ENCODE data around the gene THOC1.
"Not testable (repeated sequence)": the region's sequence is repeated elsewhere in the genome, so short reads cannot be mapped to it uniquely, and the experiment has no call there.

THOC1 gene, protein sequence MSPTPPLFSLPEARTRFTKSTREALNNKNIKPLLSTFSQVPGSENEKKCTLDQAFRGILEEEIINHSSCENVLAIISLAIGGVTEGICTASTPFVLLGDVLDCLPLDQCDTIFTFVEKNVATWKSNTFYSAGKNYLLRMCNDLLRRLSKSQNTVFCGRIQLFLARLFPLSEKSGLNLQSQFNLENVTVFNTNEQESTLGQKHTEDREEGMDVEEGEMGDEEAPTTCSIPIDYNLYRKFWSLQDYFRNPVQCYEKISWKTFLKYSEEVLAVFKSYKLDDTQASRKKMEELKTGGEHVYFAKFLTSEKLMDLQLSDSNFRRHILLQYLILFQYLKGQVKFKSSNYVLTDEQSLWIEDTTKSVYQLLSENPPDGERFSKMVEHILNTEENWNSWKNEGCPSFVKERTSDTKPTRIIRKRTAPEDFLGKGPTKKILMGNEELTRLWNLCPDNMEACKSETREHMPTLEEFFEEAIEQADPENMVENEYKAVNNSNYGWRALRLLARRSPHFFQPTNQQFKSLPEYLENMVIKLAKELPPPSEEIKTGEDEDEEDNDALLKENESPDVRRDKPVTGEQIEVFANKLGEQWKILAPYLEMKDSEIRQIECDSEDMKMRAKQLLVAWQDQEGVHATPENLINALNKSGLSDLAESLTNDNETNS

DNA sequence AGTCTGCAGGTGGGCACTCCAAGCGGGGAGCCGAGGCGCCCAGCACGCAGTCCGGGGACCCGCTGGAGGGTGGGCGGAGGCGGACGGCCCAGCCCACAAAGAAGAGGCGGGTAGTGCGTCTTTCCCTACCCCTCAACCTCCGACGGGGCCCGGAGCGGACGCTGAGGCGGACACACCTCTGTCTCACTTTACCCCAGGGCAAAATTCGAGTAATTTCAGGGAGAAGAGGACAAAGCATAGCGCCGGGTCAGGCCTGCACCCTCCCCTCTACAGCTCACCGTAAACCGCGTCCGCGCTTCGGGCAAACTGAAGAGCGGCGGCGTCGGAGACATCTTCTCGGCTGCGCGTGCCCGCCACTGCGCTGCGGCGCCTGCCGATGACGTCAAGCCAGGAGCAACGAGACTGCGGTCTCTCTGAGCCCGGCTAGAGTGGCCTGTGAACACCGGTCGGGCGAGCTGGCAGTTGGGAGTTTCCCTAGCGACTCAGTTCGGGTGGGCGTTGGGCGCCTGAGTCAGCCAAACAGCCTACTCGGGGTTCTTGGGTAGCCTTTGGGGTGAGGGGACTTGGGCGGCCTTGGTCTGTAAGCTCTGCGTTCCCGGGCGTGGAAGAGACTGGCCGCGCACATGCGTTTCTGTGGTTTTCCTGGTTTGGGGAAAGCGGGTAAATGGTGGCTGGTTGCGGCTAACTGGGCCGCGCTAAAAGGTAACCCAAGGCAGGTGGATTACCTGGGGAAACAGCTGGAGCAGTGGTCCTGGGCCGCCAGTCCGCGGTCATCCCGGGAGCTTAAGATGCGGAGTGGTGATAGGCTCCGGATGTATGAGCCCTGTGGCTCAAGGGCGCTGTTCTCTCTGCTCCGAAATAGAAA is at the start of gene THOC1:
Gene THOC1 (minus strand): TSS at position 360 of the 865 bp plus-strand sequence. CDS start 28 bp downstream, at position 332.
- DNase-seq: peak; percentile 88

DNA sequence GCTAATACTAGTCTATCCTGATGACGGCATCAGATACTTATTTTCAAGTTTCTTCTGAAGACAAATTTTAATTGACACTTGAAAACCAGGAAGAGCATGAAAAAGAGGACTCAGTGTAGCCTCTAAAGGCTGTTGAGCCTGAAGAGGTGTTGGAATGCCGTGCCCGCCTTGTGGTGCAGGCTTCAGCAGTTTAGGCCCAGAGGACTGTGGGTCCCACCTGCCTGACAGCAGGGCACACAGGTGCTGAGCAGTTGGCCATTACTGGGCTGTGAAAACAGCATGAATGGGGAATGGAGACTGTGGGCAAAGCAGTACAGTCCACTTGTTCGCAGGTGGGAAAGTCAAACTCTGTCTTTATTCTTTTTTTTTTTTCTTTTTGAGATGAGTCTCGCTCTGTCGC is 49.8 kb upstream of the THOC1 start:
- no peak for DNase-seq

DNA sequence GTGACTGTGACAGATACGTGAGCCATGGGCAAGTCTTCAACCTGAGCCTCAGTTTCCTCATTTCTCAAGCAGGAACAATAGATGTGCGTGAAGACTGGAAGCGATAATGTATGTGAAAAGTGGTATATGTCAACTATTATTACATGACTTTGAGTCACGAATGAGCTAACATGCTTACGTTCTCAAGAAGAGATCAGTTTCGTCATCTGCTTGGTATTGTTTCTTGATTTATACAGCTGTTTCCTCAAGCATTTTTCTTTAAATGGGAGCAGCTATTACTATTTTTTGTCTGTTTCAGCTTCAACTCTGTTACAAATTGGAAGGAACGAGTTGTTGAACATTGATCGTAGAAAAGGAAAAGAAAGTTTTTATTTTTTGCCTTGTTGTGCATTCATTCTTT is 48.5 kb upstream of the THOC1 start:
- DNase-seq: no peak

DNA sequence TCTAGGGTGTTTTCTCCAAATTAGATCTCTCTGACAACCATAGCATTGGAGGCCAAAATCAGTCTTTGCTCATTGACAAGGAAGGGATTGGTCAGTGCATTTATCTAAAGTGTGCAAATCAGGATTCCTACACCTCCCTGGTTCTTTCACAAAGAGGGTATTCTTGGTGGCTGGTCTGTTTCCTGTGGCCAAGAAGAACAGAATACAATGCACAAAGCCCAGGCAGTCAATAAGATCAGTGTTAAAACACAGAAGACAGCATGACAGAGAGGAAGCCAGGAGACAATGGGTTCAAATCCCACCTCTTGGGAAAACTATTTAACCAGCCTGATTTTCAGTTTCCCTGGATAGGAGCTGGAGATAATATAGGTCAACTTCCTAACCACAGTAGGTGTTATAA is 46.1 kb upstream of the THOC1 start:
- no peak for DNase-seq

DNA sequence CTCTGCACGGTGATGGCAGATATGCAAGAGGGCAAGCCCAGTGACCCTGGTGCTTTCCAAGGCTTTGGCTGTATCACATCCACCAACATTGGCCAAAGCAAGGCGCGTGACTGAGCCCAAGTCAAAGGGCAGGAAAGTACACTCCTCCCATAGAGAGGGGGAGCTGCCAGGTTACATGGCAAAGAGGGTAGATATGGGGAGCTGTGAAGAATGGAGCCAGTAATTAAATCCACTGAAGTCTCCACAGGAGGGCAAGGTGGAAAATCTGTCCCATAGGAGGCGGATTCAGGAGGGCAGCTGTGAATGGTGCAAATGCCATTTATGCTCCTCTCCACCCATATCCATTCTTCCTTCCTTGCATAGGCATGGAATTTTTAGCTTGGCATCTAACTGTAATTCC is 44.6 kb upstream of the THOC1 start:
- no peak for DNase-seq

DNA sequence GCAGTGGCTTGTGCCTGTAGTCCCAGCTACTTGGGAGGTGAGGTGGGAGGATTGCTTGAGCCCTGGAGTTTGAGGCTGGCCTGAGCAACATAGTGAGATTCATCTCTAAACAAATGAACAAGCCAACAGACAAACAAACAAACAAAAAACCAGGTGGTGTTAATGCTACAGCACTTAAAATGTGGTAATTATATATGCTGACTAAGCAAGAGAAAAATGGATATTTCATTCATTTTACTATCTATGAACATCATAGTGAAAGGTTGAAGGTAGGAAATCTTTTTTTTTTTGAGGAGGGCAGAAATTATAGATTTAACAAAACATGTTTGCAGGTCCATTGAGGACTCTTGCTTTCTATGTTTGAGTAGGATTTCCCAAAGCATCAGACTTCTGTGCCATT is 42.2 kb upstream of the THOC1 start:
- no peak for DNase-seq

DNA sequence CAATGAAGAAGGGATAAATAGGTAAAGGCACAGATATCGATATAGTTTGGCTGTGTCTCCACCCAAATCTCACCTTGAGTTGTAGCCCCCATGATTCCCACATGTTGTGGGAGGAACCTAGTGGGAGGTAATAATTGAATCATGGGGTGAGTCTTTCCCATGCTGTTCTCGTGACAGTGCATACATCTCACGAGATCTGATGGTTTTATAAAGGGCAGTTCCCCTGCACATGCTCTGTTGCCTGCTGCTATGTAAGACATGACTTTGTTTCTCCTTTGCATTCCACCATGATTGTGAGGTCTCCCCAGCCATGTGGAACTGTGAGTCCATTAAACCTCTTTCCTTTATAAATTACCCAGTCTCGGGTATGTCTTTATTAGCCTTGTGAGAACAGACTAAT is 40.2 kb upstream of the THOC1 start:
- not testable (repeated sequence) for DNase-seq

DNA sequence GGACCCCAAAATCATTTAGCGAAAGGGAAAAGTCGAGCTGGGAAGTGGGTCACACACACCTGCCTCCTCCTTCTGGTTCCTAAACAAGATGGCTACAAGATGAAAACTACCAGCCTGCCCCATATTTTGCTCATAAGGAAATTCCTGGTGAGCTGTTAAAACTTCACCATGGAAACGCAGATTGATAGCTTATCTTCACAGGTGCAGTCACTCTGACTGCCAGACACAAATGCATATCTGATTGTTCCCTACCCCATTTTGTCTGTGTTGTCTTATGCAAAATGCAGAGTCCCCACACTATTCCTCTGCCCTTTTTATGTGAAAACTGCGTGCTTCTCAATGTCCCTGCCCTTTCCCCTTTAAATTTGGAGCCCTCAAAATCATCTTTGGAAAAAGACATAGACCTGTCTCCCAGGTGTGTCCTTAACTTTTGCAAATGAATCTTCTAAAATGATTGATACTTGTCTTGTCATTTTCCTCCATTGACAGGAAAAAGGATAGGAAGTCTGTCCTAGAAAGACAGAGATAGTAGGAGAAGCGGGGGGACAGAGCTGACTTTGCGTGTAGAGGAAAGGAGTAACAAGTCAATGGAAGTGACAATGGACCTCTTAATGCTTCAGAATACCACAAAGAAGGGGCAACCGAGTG is 38.9 kb upstream of the THOC1 start:
- DNase-seq: no peak

DNA sequence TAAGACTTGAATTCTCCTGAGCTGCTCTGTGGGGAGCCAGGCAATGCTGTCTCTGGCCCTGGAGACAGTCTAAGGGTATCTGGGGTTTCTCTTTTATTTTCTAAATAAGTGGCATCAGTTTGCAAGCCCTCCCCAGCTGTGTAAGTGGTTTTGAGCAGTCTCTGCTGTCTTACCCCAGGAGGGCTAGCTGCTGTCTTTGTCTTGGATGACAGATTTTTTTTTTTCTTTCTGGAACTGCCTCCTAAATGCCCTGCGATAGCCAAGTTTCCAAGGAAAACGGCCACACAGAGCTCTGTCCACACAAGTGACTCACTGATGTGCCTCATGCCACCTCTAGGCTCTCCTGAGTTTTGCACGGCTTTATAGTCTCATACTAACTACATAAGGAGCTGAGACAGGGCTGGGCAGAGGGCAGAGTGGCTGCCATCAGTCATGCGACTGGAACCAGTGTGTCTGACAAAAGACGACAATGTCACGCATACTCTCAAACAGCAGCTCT is 37.2 kb upstream of the THOC1 start:
- no peak for DNase-seq

DNA sequence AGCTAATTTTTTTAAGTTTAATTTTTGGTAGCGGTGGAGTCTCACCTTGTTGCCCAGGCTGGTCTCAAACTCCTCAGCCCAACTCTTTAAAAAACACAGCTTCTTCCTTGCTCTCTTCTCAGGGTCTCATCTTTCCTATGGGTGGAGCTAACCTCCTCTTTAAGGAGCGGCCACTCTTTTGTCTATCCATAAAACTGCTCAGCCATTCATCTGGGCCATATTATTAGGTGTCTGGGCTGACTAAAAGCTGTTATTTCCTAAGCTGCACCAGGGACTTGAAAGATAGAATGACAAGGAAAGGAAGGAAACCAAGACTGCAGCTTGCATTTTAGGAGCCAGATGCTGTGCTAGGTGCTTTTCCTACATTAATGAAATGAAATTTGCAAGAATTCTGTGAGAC is 35.8 kb upstream of the THOC1 start:
- DNase-seq: no peak

DNA sequence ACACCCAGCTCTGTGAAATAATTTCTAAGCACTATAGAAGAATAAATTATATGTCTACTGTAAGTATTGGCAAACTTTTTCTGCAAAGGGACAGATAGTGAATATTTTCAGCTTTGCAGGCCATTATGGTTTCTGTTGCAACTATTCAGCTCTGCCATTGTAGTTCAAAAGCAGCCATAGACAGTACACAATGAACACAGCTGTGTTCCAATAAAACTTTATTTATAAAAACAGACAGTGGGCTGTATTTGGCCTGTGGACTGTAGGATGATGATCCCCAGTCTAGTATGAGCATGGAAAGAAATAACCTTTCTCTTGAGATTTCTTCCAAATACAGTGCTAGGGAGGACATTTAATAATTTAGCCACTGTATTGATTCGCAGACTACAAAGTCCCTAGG is 35.2 kb upstream of the THOC1 start:
- DNase-seq: no peak

DNA sequence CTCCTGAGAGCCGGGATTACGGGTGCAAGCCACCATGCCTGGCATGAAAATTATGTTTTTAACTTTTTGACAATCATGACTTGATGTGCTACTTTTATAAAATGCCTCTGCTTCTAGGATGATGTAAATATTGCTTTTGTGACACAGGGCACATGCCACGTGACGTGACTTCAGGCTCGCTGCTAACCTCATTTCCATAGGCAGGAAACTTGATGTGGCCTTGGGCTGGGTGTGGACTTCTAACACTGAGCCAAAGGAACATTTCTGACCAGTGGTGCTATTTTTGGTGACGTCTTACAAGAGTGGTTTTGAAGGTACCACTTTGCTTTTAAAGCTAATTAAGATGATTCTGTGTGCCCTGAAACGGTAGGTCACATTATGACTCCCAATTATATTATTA is 34.2 kb upstream of the THOC1 start:
- DNase-seq: no peak

DNA sequence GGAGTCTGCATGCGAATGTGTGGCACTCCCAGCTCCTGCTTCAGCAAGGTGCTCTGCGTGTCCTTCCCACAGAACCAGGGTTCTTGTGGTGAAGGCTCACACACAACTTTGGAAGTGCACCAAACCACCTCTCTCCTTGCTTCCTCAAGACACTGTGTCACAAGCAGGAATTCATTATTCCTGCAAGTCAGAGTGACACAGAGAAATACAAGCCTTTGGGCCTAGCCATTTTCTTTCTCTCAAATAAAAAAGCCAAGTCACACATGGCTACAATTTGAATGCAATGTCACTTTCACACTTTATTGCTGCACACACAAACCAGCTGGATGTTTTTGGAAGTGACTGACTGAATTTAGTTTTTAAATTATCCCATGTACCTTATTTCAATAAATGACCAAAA is 30.1 kb upstream of the THOC1 start:
- no peak for DNase-seq

DNA sequence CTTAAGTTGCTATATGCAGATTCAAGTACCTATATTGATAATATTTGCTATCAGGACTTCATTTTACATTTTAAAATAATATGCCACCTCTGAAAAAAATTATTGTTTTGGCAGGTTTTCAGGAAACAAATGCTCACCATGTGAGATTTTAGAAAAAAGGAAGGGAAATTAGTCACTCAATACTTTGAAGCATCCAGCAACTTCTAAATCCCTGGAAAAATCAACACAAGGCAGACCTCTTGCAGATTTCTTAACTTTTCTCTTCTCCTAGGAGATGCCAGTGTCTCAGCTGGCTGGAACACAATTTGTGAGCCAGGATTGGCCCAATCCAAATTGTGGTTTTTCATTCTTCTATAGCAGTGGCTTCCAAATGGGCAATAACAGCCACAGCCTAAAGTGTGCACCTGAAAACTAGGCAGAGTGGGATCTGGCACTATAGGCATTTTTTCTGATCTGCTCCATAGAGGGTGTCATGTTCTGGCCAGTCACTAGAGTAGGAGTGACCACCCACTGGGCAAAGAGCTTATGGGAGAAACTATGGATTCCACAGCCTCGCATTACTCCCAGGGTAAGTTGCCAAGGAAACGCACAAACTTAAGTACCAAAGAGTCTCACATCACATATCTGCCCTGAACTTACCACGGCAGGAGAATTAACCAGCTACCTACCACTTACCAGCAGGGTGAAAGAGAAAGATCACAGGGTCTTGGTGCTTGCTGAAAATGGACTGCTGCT is 28.1 kb upstream of the THOC1 start:
- no peak for DNase-seq

DNA sequence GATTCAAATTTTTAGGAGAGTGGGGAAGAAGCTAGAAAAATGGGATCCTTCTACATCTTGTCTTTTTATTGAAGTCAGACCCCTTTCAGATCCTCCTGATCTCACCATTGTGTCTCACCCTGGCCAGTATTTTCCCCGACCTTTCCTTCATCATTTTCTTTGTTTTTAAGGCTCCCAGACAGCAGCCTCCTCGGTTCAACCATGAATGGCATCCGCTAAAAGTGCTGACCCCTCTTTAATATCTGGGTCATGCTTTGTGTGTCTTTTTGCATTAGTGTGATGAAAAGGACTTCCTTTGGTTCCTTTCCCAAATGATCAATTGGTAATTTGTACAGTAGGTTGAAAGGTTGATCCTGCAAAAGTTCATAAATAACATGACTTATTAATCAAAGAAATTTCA is 26.7 kb upstream of the THOC1 start:
- no peak for DNase-seq

DNA sequence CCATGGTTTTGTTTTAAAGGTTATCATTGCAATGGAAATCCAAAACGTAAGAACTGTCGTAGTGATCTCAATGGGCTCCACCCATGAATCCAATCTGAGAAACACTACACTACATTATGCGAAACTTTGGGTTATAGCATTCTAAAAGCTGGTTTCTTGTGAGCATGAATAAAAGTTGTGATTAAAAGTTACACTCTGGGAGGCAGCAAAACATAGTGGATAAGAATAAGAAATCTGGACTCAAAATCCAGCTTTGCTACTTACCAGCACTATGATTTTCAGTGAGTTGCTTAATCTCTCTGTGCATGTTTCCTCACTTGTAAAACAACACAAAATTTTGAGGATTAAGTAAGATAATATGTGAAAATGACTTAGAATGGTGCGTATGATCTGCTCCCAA is 25.7 kb upstream of the THOC1 start:
- DNase-seq: no peak

DNA sequence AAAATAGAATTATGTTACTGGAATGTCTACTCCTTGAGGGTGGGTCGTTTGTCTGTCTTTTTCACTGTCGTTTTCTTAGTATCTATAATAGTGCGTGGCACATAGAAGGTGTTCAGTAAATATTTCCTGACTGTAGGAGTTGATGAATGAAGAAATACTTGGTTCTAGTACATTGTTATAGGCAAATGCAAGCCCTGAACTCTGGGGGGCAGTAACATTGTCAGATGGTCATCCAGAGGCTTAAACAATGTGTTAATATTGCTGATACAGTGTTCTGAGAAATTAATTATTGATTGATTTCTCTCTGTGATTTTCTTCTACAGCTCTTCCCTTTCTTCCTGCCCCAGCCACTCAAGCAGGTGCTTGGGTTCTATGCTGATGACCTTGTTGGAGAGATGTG is 24.4 kb upstream of the THOC1 start:
- no peak for DNase-seq

DNA sequence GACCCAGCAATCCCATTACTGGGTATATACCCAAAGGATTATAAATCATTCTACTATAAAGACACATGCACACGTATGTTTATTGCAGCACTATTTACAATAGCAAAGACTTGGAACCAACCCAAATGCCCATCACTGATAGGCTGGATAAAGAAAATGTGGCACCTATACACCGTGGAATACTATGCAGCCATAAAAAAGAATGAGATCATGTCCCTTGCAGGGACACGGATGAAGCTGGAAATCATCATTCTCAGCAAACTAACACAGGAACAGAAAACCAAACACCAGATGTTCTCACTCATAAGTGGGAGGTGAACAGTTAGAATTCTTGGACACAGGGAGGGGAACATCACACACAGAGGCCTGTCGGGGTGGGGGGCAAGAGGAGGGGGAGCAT is 22.1 kb upstream of the THOC1 start:
- DNase-seq: not testable (repeated sequence)

DNA sequence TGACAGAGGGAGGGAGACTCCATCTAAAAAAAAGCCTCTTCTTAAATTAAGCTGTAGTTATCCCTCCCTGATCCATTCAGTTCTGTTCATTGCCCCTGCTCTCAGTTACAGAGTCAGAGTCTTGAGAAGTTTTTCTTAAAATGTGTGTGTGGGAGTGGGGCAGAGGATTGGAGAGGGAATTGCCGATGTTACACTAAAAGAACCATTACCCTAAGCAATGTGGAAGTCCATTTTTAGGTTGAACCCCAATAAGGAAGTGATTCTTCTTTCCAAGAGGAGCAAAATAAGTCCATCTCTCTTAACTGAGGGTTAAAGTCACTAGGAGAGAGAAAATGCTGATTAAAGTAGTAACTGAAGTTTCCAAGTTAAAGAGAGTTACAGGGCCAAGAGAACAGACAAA is 21.2 kb upstream of the THOC1 start:
- no peak for DNase-seq

DNA sequence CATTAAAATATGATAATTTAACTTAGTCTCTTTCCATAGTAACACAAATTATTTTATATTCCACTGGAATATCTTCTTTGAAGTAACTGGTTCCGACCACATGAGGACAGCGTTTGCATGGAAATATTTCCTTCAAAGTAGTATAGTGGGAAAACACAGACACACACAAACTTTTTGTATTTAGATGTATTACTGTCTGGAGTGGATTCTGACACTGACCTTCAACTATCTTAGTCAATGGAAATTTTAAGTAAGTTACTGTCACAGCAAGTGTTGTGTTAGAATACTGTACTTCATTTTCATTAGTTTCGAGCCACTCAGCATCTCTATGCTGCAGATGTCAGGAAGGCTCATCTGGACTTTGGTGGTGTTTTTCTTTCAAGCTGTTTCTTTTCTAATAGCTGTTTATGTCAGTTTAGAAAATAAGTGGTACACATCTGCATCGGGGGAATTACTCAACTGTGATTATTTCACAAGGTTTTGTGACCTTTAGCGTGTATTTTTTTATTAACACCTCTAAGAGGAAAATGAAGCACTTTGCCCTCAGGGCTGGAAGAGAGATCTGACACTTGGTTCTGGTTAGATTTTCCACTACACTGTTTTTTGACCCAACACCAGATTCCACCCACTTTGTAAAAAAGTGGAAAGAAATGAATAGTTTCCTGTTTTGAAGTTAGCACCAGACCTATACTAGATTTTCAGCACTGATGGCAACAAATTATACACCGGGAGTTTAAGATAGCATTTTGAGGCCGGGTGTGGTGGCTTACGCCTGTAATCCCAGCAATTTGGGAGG is 18.9 kb upstream of the THOC1 start:
- peak; percentile 20 for DNase-seq

DNA sequence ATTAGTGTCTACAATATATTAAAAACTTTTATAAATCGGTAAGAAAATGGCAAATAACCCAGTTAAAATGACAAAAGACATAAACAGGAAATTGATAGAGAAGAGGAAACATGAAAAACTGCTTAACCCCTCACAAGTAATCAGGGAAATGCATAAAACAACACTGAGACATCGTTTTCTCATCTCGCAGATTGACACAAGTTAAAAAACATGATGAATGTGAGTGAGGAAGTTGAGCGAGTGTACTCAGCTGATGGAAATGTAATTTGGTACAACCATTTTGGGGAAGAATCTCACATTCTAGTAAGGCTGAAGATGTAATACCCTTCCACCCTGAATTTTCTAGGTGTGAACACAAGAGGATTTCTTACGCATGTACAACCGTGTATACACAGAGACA is 18.0 kb upstream of the THOC1 start:
- no peak for DNase-seq

Measured in NCI-H774 (cell line).